HUDEP-2 (cell line): ENCODE data around the gene PUS7.
A peak's percentile ranks its signal among the peaks of the same experiment; 100 is the strongest.
"Not testable (repeated sequence)": the region's sequence is repeated elsewhere in the genome, so short reads cannot be mapped to it uniquely, and the experiment has no call there.

ENCODE experiments used
- DNase-seq, 76 experiments: peaks; one replicate each; lab custom pipeline; 2025; ENCODE audit not compliant: unreplicated experiment in 76 of 76; lab: John Stamatoyannopoulos, UW

The PUS7 gene

DNA sequence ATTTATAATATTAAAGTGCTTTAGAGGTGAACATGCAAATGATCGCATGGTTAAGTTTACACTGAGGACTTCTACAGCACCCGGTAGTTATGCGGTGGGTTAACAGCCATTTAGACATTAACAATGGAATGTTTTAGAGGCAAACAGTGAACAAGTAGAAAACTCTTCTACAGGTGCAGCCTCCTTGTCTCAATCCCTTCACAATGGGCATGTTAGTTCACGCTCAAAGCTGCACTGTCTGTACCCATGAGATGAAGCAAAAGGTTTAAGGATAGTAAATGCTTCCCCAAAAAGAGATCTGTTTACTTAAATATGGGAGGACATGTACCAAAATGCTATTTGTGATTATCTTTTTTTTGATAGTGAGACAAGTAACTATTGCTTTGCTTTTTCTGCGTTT is 25.1 kb downstream of the PUS7 start:
- DNase-seq: no peak

DNA sequence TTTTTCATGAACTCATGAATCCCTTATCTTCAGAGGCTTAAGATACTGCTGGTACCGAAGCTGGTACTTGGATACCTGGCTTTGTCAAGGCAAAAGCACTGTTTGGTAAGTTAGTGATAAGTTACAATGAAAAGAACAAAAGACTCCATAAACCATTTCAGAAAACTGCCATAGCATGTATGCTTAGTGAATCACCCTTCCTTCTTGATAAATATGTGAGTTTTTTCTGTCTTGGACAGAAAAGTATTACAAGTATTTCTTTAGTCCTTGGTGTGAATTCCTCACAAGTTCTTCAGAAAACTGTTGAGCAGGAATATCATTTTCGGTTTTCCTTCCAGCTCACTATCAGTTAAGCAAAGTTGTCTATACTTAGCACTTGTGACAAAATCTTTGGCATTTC is 25.6 kb downstream of the PUS7 start:
- DNase-seq: no peak

DNA sequence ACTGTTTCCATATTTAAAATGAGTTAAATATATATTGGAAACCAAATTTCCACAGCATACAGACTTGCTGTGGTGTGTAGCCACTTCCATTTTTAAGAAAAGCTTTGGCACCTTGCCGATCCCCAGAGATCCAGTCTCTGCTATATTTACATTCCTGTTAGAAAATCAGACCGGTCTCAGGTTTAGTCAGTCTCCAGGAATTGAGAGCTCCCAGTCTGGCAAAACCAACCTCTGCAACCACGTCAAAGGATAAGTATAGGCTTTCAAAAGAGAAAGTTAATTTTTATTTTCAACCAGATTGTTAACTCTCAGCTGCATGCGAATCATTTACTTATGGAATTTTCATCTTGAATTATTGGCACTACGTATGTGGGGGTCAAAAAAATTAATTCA is 28.2 kb downstream of the PUS7 start:
- DNase-seq: no peak

- no peak for DNase-seq
Observed at GRCh38 chr7:105493196-105493922, 28.7 kb downstream of the PUS7 start.

DNA sequence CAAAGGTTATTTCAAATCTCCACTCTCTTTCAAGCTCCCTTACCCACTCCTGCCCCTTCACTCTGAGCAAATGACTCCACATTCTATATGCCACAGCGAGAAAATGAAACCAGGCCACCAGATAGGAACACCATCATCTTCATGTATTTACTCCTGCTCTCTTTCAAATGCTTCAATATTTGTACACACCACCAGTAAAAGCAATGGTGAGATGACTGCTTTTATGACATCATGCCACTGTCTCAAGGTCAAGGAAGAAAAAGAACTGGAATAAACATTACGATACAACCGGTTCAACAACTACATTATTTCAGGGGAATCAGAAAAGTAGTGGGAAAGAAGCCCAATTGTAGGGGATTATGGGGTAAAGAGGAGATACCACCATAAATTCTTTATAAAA is 32.7 kb downstream of the PUS7 start:
- DNase-seq: no peak

- peak in 1 of 76 experiments; percentile 4 for DNase-seq
Observed at GRCh38 chr7:105487579-105488571, 34.2 kb downstream of the PUS7 start.

GRCh38 chr7:105480931-105481330 is 41.1 kb downstream of the PUS7 start:
- DNase-seq: no peak

DNA sequence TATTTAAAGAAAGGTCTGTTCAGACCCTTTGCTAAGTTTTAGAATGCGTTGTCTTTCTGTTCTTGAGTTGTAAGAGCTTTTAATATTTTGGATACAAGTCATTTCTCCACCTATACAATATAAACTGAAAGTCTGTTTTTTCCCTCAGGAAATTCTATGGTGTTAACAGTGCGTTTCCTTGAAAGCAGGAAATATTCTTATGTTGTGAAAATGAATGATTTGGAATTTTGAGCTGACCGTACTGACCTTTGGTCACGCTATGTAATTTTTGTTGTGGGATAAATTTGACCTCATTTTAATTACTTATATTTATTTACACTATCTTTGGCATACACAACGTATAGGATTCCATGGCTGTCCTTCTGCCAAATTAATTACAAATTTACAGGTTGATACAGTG is 43.5 kb downstream of the PUS7 start:
- no peak for DNase-seq

- DNase-seq: no peak
Observed at GRCh38 chr7:105477908-105478307, 44.2 kb downstream of the PUS7 start.

DNA sequence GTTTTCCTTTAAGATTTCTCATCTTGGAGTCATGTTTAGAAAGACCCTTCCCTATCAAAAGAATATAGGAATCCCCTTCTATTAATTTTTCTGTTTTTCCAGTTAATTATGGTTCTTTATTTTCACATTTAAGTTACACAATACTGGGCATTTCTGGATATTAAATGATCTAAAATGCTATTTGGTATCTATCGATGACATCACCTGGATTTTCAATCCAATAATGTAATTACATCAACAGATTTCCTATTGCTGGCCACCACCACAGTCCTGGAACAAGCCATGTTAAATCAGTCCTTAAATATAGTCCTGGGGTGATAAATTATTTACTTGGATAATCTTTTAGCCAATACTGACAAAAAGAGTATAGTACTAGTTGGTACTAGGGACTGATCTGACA is 48.0 kb downstream of the PUS7 start:
- DNase-seq: no peak

DNA sequence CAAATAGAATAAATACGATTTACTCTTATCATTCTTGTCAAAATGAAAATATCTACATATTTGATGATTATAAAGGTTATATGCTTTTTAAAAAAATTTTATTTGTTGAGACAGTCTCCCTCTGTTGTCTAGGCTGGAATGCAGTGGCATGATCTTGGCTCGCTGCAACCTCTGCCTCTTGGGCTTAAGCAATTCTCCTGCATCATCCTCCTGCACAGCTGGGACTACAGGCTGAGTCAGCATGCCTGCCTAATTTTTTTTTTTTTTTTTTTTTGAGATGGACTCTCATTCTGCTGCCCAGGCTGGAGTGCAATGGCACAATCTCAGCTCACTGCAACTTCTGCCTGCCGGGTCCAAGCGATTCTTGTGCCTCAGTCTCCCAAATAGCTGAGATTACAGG is 48.9 kb downstream of the PUS7 start:
- no peak for DNase-seq

DNA sequence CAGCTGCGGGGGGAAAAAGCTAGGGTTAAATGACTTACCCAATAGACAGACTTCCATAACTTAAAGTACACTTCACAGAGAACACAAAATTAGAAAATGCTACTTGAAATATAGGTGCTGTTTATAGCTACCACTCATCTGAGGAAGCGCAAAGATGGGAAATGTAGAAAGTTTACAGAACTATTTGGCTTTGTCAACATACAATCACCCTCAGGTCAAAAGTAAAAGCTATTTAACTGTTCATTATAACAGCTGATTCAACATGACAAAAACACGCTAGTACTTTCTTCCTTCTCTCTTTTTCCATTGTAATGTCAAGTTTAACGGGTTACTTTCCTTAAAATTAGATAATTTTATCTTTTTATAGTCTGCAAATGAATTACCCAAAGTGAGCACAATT is 51.2 kb downstream of the PUS7 start:
- no peak for DNase-seq

GRCh38 chr7:105470090-105470489 is 52.0 kb downstream of the PUS7 start:
- no peak for DNase-seq

DNA sequence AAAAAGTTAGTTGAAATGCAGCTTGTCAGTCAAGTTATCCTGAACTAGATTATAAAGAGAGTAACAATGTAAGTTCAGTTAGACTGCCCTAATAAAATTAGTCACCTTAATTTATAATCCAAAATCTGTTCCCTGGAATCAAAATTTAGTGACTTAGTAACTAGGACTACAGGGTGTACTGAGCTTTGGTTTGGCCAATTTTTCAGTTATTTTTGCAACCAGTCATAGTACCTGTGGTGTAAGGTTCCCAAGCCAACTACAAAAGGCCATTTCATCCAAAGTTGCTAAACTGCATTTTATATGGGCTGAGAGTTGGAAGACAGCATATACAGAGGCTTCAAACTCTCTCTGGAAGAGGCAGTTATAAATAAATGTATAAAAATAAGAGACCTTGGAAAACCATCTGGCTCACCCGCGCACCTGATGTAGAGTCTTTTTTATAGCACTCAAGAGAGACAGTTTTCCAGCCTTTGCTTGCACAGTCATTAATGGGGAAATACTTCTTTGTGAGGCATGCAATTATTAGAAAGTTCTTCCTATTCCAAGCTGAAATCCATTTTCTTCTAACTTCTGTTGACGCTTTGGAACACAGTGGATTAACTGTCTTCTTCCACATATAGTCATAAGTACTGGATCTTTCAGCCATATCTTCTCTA is 59.2 kb downstream of the PUS7 start:
- DNase-seq: no peak

GRCh38 chr7:105461518-105461917 is 60.6 kb downstream of the PUS7 start:
- DNase-seq: no peak

DNA sequence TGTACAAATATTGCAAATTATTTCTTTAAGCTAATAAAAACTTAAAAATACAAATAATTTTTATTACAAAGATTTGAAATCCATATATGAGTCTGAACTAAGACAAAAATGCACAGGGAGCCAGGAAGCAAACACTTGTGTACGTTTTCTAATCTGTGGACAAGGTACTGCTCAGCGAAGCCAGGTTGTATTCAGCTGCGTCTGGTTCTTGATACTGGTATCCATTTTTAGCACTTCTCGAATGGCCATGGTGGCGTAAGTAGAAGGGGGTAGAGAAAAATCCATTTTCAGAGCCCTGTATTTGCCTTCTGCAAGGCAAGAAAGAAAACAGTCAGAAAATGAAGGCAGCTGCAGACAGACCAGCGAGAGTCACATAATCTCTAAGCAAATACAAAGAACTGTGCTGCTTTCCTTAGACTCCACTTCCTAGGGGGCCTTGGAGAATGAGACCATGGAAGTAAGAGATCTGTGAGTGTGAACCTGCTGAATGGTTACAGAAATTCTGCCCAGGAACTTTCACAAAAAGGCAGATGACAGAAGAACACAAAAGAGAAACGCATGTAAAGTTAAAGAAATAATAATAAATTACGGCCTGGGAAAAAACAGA is 64.3 kb downstream of the PUS7 start:
- no peak for DNase-seq

- no peak for DNase-seq
Observed at GRCh38 chr7:105454921-105455320, 67.2 kb downstream of the PUS7 start.

DNA sequence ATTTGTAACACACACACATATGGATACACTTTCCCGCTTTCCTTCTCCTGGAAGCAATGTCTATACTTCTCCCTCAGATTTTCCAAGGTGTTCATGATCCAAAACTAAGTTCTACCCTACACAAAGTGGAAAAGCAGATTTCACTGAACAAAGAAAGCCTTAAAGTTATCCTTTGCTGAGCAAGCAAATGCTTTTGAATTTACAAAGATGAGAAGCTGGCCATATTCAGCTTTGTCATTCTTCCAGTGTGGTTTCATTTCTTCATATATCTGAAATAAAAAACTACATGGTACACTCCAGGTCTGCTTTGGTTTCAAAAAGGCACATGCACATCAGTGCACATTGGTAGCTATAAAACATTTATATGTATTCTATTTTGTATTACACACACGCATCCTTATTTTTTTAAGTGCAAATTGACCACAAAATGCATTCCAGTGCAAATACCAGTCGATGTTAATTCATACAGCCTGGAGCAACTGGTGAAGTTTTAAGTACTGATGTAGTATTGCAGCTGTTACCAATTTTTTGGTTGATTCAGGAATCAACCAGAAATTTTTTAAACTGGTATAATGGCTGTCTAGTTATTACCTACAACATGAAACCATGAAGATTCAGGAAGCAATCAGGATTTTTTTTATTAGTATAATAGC is 67.8 kb downstream of the PUS7 start:
- DNase-seq: no peak

GRCh38 chr7:105452085-105452484 is 70.0 kb downstream of the PUS7 start:
- DNase-seq: no peak

DNA sequence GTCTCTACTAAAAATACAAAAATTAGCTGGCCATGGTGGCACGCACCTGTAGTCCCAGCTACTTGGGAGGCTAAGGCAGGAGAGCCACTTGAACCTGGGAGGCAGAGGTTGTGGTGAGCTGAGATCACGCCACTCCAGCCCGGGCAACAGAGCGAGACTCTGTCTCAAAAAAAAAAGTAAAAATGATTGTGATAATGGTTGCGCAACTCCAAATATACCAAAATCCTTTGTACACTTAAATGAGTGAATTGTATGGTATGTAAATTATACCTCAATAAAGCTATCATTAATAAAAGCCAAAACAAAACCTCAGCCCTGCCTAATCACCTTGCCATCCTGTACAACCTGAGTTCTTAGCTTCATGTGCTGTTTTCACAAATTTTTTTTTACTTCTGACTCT is 71.2 kb downstream of the PUS7 start:
- not testable (repeated sequence) for DNase-seq
